ENCODE data around the gene MYH11. TPM values are rescaled to one million over a fixed set of nuclear protein-coding genes. Genes with fewer than 3 reads are reported as not detected.
"Not testable (repeated sequence)": the region's sequence is repeated elsewhere in the genome, so short reads cannot be mapped to it uniquely, and the experiment has no call there.

Gene MYH11
- total and polyA plus RNA-seq, 8 donors: 1.6 to 24.7 (median 5.0) TPM

GRCh38 chr16:15790458-15790857 lies 66.4 kb downstream of the MYH11 start:
- DNase-seq (no peak), ATAC-seq (no peak), FAIRE-seq (no peak)
- intact Hi-C loops (cut with DNase I): no loop called here
- no peak for TF ChIP-seq CTCF (IDR thresholded peaks at IDR 0.05)
- Histone ChIP-seq H3K9me3 (no peaks in the 10 kb centered on the region), H3K27ac (no peak overlapping the region), H3K36me3 (no peaks in the 10 kb centered on the region), H3K4me3 (no peak overlapping the region), H3K4me1 (no peaks in the 10 kb centered on the region), H3K27me3 (no peaks in the 10 kb centered on the region)
- WGBS, 2 donors: 41% methylated on average over 4 of the region's 4 CpGs

- H3K27me3 ChIP-seq; H3K4me3 ChIP-seq; intact Hi-C loops (cut with DNase I); H3K4me1 ChIP-seq; FAIRE-seq; ATAC-seq; H3K9me3 ChIP-seq; H3K36me3 ChIP-seq; H3K27ac ChIP-seq; DNase-seq: not testable (repeated sequence)
- 77 to 85% methylated on average over 5 of the region's 5 CpGs for WGBS, 2 donors
Measured at GRCh38 chr16:15789816-15790215, 67.0 kb downstream of the MYH11 start.

- 64 to 68% methylated on average over 2 of the region's 2 CpGs for WGBS, 2 donors
- intact Hi-C loops (cut with DNase I): no loop called here
- Histone ChIP-seq H3K27ac (no peak overlapping the region), H3K4me1 (no peaks in the 10 kb centered on the region), H3K27me3 (no peaks in the 10 kb centered on the region), H3K36me3 (no peaks in the 10 kb centered on the region), H3K9me3 (no peaks in the 10 kb centered on the region), H3K4me3 (no peak overlapping the region)
- FAIRE-seq (no peak), ATAC-seq (no peak), DNase-seq (no peak)
- TF ChIP-seq CTCF (IDR thresholded peaks at IDR 0.05): no peak
Measured at GRCh38 chr16:15788846-15789239, 68.0 kb downstream of the MYH11 start.

- DNase-seq: no peak
- intact Hi-C loops (cut with DNase I): no loop called here
- H3K27me3 ChIP-seq: no peaks in the 10 kb centered on the region
- H3K4me1 ChIP-seq: no peaks in the 10 kb centered on the region
- H3K27ac ChIP-seq: no peak overlapping the region
- WGBS, 2 donors: 85% methylated on average over 11 of the region's 11 CpGs
- H3K9me3 ChIP-seq: no peaks in the 10 kb centered on the region
- TF ChIP-seq CTCF (IDR thresholded peaks at IDR 0.05): no peak
- FAIRE-seq: no peak
- ATAC-seq: no peak
- H3K4me3 ChIP-seq: no peak overlapping the region
- no peaks in the 10 kb centered on the region for H3K36me3 ChIP-seq
Measured at GRCh38 chr16:15786501-15786900, 70.3 kb downstream of the MYH11 start.

GRCh38 chr16:15785386-15786059 lies 71.3 kb downstream of the MYH11 start:
- intact Hi-C loops (cut with DNase I): no loop called here
- H3K27ac ChIP-seq: no peak overlapping the region
- no peaks in the 10 kb centered on the region for H3K4me1 ChIP-seq
- no peak for DNase-seq
- no peaks in the 10 kb centered on the region for H3K9me3 ChIP-seq
- 70 to 73% methylated on average over 14 of the region's 14 CpGs for WGBS, 2 donors
- H3K36me3 ChIP-seq: no peaks in the 10 kb centered on the region
- no peak overlapping the region for H3K4me3 ChIP-seq
- no peak for TF ChIP-seq CTCF (IDR thresholded peaks at IDR 0.05)
- no peaks in the 10 kb centered on the region for H3K27me3 ChIP-seq
- no peak for ATAC-seq
- FAIRE-seq: no peak

Data from pancreas (tissue), 10 donors.